AG20443 (cell line): ENCODE measurements around the gene CCNT1.
"Not testable (repeated sequence)": the region's sequence is repeated elsewhere in the genome, so short reads cannot be mapped to it uniquely, and the experiment has no call there.

Experiments used
- DNase-seq: peaks from one replicate; pipeline ENCODE4 v3.0.0; 2012; ENCODE audit warnings: low spot score, mixed read lengths

Gene CCNT1

DNA sequence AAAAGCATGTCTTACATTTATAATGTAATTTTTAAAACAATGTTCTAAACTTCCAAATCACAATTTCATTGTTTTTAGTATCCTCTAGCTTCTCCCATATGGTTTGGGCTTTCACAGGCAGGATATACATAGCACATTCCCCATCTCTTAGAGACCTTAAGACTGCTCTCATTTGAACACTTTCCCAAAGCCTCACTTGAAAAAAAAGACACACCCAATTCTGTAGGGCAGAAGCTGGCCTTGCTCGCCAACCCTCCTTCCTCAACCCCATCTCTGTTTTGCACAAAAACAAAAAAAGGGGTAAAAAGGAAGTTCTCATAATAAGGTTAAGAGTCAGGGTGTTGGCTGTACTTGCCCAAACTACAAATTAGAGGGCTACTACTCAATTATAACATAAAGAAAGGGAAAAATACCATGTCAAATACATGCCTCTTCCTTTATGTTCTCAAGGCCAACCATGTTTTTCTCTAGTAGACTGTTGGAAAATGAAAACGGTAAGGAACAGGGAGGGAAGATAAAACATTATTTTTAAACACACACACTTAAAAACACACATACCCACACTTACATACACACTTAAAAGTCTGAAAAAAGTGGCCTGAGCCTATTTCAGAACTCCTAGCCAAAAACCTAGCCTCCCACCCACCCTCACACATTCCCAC, 24.6 kb downstream of the CCNT1 start:
- DNase-seq = no peak

DNA sequence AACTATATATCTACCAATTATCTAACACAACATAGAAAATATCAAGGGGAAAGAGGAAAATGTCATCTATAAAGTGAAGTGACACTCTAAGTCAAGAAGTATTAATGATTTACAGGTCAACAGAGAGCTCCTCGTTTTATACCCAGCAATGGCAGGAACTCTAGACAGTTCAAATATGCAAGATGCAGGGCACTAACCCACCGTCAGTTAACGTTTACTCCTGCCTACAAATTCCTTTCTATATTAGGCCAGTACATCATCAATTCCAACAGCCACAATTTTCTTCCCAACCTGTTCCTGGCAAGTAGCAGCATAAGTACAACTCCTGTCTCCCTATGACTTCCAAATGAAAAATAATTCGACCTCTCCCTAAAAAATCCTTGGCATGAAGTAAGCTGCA, 25.5 kb downstream of the CCNT1 start:
- DNase-seq = no peak

DNA sequence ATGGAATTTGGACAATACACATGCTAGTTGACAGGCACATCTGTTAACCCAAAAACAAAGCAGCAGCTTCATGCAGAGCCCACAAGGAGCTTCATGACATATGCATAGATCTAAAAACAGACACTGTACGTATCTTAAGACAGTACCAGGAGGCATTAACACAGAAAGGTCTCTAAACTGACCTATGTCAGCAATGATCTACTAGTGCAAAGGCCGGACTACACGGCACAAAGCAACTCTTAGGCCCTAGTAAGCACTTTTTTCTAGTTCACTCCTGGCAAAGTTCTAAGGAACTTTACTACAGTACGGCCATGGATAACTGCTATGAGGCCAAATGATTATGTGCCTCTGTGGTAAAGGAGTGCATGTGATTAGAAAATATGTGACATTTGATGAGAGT, 26.1 kb downstream of the CCNT1 start:
- no peak for DNase-seq

DNA sequence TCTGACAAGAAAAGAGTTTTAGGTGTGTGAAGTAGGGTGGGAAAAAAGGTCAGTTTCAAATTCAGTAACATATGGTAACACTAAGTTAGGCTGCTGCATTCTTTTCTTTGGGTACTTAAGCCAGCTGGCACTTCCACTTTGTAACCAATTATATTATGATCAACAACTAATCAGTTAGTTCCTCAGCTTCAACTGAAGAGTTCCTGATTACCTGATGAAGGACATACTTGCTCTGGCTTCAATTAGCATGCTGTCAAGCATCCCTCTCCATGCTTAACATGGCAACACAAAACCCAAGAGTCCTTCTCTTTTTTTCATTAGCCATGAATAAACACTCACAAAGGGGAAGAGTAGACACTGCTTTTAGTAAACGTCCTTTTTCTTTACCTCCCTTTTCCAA, 27.7 kb downstream of the CCNT1 start:
- DNase-seq = no peak

DNA sequence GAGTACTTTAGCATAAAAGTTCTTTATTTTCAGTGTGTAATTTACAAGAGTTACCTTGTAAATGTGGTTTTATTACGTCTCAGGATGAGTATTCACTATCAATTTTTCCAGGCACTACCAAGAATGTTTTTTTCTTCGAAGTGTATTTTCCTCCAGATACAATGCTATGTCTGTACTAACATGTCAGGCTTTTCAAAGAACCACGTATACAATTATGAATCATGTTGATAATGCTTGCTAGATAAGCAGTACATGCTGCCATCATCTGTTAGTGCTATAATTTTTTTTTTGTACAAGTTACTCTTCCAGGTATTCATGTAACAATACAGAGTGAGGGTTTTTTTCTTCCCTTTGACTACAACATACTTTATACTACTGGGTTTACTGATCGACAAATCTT, 28.9 kb downstream of the CCNT1 start:
- no peak for DNase-seq

DNA sequence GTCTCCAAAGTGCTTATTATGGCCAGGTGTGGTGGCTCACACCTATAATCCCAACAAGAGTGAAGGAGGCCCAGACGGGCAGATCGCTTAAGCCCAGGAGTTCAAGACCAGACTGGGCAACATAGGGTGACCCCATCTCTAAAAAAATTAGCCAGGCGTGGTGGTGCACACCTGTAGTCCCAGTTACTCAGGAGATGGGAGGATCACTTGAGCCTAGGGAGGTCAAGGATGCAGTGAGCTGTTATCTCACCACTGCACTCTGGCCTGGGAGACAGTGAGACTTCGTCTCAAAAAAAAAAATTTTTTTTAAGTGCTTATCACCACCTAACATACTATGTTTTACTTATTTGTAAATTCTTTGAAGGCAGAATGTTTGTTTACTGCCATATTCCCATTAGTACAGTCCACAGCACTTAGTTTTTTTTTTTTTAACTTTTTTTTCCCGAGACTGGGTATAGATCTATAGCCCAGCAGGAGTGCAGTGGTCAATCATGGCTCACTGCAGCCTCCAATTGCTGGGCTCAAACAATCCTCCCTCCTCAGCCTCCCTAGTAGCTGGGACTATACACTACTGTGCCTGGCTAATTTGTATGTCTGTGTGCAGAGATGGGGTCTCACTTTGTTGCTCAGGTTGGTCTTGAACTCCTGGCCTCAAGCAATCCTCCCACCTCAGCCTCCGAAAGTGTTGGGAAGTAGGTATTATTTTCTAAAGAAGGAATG, 29.7 kb downstream of the CCNT1 start:
- no peak for DNase-seq

DNA sequence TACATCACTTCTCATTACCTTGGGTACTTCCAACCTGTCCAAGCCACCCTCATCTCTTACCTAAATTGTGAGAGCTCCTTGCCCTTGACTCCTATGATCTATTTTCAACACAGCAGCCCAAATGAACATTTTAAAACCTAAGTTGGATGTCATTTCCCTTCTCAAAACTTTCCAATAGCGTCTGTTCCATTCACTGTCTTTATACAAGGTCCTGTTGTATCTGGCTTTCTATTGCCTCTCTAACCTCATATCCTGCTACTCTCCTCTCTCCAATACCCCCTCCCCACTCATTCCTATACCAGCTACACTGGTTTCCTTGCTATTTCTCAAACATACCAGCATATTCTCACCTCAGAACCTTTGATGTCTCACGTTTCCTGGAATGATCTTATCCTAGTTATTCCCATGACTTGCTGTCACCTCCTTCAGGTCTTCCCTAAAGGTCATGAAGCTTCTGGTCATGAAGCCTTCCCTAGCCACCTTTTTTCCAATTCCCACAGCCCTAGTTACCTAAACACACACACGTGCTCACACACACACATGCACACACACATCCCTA, 30.4 kb downstream of the CCNT1 start:
- DNase-seq = no peak

DNA sequence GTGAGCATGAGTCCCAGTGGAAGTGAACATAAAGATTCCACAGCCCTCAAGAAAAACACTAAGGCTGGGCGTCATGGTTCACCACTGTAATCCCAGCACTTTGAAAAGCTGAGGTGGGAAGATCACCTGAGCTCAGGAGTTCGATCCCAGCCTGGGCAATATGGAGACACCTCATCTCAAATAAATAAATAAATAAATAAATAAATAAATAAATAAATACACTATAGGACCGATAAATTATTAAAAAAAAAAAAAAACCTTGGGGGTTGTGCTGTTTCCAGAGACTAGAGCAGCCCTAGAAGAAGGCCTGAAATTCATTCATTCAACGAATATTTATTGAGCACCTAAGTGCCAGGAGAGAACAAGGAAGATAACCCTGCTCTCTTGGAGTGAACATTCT, 33.0 kb downstream of the CCNT1 start:
- DNase-seq = no peak

DNA sequence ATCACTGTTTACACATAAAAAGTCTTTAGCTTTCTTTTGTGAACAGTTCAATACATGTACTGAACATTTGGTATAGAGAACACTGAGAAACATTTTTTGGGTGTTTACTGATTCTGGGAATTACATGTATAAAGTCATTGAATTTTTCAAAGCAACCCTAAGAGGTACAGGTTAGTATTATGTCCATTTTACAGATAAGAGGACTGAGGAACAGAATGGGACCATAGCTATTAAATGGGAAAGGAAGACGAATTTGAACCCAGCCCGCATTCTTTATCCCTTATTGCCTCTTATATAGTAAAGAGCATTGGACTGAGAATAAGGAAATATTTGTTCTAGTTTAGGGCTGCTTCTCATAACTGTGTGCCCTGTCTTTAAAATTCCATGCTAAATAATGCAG, 33.6 kb downstream of the CCNT1 start:
- no peak for DNase-seq

DNA sequence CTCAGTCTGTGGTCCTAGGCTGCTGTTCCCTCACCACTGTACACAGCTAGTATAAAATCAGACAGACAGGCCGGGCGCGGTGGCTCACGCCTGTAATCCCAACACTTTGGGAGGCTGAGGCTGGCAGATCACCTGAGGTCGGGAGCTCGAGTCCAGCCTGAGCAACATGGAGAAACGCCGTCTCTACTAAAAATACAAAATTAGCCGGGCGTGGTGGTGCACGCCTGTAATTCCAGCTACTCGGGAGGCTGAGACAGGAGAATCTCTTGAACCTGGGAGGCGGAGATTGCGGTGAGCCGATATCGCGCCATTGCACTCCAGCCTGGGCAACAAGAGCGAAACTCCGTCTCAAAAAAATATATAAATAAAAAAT, 34.0 kb downstream of the CCNT1 start:
- not testable (repeated sequence) for DNase-seq

DNA sequence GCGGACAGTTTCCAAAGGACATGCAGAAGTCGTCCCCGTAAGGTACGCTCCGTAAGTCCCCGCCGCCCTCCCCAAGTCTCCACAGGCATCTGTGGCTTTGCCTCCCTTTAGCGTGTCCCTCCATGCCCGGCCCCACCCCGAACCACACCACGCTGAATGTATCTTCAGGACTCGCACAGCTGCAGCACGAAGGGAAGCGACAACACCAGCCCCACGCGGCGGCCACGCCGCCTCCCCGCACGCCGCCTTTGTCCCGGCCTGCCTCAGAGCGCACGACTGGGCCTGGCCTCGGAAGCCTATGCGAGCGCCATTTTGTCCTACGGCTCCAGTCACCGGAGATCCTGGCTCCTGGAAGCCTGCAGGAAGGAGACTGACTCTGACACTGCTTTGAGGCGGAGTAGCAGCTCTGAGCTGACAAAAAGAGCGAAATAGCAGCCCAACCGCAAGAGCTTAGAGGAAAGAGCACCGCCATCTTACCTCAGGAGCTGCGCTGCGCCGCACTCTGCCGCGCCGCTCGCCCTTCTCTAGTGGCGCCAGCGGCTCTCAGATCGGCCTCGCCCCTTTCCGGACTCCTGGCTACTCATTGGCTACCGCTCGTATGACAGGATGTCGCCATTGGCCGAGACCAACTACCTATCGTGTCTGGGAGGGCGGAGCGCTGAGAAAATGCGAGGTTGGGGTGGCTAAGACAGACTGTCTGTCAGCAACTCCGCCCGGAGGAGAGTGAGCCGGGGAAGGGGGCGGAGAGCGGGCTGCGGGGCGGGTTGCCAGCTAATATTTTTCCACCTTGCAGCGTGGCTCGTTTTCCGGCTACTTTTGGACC, 34.6 kb downstream of the CCNT1 start, which contains the start of gene KANSL2:
TSS of gene KANSL2 (minus strand) at position 529 of the 823 bp plus-strand sequence. CDS start 606 bp downstream, outside the sequence.
- DNase-seq = peak; percentile 99

DNA sequence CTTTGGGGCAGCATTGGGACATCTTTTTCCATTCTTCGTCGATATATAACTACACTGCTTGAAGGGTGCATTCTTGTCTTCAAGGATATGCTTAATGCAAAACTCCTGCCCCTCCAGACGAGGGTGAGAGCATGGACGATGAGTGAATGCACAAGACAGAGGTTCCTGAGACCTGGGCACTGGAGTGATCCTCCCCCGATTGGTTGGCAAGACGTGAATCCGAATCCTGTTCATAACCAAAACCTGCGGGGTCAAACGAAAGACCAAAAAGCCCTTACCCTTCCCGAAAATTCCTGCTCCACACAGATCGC, 35.2 kb downstream of the CCNT1 start:
- peak; percentile 39 for DNase-seq

DNA sequence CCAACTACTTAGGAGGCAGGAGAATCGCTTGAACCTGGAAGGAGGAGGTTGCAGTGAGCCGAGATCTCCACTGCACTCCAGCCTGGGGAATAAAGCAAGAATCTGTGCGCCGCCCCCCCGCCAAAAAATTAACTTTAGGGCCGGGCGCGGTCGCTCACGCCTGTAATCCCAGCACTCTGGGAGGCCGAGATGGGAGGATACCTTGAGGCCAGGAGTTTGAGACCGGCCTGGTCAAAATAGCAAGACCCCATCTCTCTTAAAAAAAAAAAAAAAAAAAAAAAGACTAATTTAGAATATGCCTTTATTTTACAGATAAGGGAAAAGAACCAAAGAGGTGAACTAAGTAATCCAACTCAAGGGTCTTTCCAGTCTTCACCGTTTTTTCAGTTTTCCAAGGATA, 35.6 kb downstream of the CCNT1 start:
- no peak for DNase-seq

DNA sequence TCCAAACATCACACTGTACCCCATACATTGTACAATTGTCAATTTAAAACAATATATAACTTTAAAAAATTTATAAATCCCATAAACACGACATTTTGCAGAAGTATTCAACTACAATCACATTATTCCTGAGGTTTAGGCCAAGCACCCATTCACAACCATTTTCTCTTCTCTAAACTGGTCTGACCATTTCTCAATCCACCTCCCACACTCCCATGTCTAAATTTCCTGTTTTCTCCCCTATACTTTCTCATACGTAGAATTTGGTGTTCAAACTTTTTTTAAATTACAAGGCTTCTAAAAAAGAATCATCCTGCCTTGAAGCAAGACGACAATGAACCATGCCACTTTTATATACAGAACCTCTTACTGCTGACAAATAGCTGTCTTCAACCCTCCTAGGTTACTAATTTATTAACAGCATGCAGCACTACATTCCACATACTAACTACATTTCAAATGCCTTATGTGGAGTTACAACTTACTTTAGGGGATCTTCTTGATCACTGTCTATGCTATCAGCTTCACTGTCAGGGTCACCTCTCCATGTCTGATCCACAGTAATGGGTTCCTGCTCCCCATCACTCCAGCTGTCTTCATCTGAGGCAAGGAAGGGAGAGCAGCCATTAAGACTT, 37.8 kb downstream of the CCNT1 start:
- no peak for DNase-seq

DNA sequence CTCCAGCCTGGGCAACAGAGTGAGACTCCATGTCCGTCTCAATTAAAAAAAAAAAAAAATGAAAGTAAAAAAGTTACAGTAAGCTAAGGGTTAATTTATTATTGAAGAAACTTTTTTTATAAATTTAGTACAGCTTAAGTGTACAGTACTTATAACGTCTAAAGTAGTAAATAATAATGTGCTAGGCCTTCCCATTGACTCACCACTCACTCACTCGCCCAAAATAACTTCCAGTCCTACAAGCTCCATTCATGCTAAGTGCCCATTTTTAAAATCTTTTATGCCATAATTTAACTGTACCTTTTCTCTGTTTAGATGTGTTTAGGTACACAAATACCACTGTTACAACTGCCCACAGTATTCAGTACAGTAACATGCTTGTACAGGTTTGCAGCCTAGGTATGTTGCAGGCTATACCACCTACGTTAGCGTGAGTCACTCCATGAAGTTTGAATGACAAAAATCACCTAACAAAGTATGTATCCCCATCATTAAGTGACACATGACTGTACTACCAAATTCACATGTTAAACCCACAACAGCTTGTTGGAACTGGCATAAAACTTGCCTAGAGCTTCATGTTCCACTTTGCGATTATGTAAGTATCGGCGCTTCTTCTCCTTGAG, 45.2 kb downstream of the CCNT1 start:
- no peak for DNase-seq

DNA sequence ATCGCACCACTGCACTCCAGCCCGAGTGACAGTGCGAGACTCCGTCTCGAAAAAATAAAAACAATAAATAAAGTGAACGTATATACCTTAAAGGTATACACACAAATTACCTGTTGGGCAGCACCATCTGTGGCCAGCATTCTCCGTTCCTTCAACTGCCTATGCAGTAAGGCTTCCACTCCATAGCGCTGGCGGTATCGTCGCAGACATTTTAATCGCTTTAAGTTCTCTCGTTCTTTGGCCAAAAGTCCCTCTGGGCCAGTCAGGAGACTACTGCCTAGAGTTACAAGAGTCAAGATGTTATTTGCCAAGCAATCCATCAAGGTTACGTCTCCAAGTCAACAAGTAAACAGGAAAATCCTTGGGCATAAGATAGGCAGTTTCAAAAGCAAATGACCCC, 47.5 kb downstream of the CCNT1 start:
- DNase-seq = no peak

DNA sequence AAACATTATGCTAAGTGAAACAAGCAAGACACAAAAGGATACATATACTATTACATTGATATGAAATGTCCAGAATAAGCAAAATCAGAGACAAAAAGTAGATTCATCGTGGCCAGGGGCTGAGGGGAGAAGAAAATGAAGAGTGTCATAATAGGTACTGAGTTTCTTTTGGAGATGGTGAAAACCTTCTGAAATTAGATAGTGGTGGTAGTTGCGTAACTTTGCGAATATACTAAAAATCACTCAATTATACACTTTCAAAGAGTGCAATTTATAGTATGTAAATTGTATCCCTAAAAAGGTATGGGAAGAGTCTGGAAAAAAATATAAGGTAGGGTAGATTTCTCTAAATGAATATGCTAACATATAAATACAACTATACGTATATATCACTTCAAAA, 56.6 kb downstream of the CCNT1 start:
- no peak for DNase-seq

DNA sequence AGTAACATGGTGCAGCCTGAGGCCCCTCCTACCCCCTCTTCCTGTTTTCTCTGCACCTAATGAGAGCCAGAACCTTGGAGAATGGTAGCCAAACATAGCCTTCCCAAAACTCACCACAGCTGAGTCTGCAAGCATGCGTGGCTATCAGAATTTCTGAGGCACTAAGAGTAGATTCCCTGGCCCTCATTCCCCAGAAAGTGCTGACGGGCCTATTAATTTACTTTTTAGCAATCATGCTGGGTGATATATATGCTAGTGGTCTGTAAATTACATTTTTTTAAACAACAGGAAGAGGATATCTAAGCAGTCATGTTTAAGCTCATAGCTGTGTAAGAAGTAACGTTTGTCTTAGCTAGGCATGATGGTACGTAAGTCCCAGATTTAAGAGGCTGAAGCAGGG, 64.8 kb downstream of the CCNT1 start:
- no peak for DNase-seq

DNA sequence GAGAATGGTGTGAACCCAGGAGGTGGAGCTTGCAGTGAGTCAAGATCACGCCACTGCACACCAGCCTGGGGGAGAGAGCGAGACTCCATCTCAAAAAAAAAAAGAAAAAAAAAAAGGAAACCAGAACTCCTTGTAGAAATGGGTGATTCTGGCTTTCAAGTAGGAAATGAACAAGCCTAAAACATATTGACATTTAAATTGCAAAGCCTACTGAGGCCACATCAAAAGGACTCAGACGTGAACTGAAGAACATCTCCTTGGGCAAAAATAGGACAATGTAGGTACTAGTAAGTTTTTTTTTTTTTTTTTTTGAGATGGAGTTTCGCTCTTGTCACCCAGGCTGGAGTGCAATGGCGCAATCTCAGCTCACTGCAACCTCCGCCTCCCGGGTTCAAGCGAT, 71.2 kb downstream of the CCNT1 start:
- DNase-seq = not testable (repeated sequence)

DNA sequence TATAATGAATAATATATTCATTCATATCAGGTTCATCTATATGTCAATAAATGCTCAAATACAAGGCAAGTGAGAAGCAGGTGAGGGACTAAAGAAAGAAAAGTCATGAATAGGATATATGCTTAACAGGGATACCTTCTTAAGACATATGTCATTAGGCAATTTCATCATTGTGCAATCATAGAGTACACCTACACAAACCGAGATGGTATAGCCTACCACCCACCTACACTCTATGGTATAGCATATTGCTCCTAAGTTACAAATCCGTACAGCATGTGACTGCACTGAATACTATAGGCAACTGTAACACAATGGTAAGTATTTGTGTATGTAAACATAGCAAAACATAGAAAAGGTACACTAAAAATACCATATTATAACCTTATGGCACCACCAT, 73.5 kb downstream of the CCNT1 start:
- no peak for DNase-seq

DNA sequence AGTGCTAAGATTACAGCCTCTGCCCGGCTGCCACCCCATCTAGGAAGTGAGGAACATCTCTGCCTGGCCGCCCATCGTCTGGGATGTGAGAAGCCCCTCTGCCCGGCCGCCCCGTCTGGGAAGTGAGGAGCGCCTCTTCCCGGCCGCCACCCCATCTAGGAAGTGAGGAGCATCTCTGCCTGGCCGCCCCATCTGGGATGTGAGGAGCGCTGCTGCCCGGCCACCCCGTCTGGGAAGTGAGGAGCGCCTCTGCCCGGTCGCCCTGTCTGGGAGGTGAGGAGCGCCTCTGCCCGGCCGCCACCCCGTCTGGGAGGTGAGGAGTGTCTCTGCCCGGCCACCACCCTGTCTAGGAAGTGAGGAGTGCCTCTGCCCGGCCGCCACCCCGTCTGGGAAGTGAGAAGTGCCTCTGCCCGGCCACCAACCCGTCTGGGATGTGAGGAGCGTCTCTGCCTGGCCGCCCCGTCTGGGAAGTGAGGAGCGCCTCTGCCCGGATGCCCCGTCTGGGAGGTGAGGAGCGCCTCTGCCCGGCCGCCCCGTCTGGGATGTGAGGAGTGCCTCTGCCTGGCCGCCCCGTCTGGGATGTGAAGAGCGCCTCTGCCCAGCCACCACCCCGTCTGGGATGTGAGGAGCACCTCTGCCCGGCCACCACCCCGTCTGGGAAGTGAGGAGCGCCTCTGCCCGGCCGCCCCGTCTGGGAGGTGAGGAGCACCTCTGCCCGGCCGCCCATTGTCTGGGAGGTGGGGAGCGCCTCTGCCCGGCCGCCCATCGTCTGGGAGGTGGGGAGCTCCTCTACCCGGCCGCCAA, 74.6 kb downstream of the CCNT1 start:
- not testable (repeated sequence) for DNase-seq
